ENCODE results near the gene PAH. TPM values are rescaled to one million over a fixed set of nuclear protein-coding genes. Genes with fewer than 3 reads are reported as not detected.

Gene PAH
- total RNA-seq, 1 donor: not detected

- no peak overlapping the region for H3K4me3 ChIP-seq (ENCODE audit: low read depth, low read length)
- DNase-seq (ENCODE audit: low read depth): no peak
- no peak for TF ChIP-seq CTCF (IDR thresholded peaks at IDR 0.05; ENCODE audit: insufficient read depth, low read length)
Measured at GRCh38 chr12:102962532-102962931, 45.5 kb upstream of the PAH start.

- H3K4me3 ChIP-seq (ENCODE audit: low read depth, low read length): no peak overlapping the region
- TF ChIP-seq CTCF (IDR thresholded peaks at IDR 0.05; ENCODE audit: insufficient read depth, low read length): no peak
- DNase-seq (ENCODE audit: low read depth): no peak
Measured at GRCh38 chr12:102961466-102961855, 44.4 kb upstream of the PAH start.

GRCh38 chr12:102960766-102961465, 43.9 kb upstream of the PAH start:
- no peak overlapping the region for H3K4me3 ChIP-seq (ENCODE audit: low read depth, low read length)
- TF ChIP-seq CTCF (IDR thresholded peaks at IDR 0.05; ENCODE audit: insufficient read depth, low read length): no peak
- no peak for DNase-seq (ENCODE audit: low read depth)

- no peak for TF ChIP-seq CTCF (IDR thresholded peaks at IDR 0.05; ENCODE audit: insufficient read depth, low read length)
- H3K4me3 ChIP-seq (ENCODE audit: low read depth, low read length): no peak overlapping the region
Measured at GRCh38 chr12:102959391-102959790, 42.3 kb upstream of the PAH start.

GRCh38 chr12:102958830-102959176, 41.8 kb upstream of the PAH start:
- DNase-seq (ENCODE audit: low read depth): no peak
- TF ChIP-seq CTCF (IDR thresholded peaks at IDR 0.05; ENCODE audit: insufficient read depth, low read length): no peak
- no peak overlapping the region for H3K4me3 ChIP-seq (ENCODE audit: low read depth, low read length)

More at GRCh38 chr12:102959391-102959790, 42.3 kb upstream of the PAH start:
- no peak for DNase-seq (ENCODE audit: low read depth)

GRCh38 chr12:102958073-102958829, 41.2 kb upstream of the PAH start:
- DNase-seq (ENCODE audit: low read depth): no peak
- H3K4me3 ChIP-seq (ENCODE audit: low read depth, low read length): peak overlapping the region; percentile 49
- no peak for TF ChIP-seq CTCF (IDR thresholded peaks at IDR 0.05; ENCODE audit: insufficient read depth, low read length)
